ENCODE measurements around the gene UCN3. TPM values are rescaled to one million over a fixed set of nuclear protein-coding genes. Genes with fewer than 3 reads are reported as not detected.

UCN3 gene
- polyA plus RNA-seq, 1 of the 3 experiments (the other 2 are of a cell fraction): not detected

GRCh38 chr10:5343979-5344378 is 20.8 kb upstream of the UCN3 start:
- ChIA-PET CTCF (interaction anchor here (0.8 kb wide), 1 partner anchor 494 kb away, joined by 3 read pairs; no protein-coding TSS in a partner anchor), POLR2A (no interaction called here)
- no peak for DNase-seq

GRCh38 chr10:5344746-5345145 is 20.0 kb upstream of the UCN3 start:
- H4K20me1 ChIP-seq (ENCODE audit: insufficient read depth): no peaks in the 10 kb centered on the region
- no peaks in the 10 kb centered on the region for H3K9me2 ChIP-seq
- no peaks in the 10 kb centered on the region for H3K9me3 ChIP-seq
- no peak for TF ChIP-seq YY1 (IDR thresholded peaks at IDR 0.05; ENCODE audit: low read depth)
- TF ChIP-seq POLR2AphosphoS5 (IDR thresholded peaks at IDR 0.05; ENCODE audit: low read depth, low read length): no peak
- no peak for TF ChIP-seq NRF1 (IDR thresholded peaks at IDR 0.05; ENCODE audit: low read depth, low read length)
- no peak for TF ChIP-seq MXI1 (IDR thresholded peaks at IDR 0.05; ENCODE audit: low read depth, low read length)
- no peak for TF ChIP-seq CTCF (IDR thresholded peaks at IDR 0.05)
- no peak for TF ChIP-seq FOXJ3 (CRISPR knock-in tag; IDR thresholded peaks at IDR 0.05)
- TF ChIP-seq FOSL2 (IDR thresholded peaks at IDR 0.05; ENCODE audit: borderline replicate concordance, low read depth): no peak
- no peak for TF ChIP-seq RXRA (IDR thresholded peaks at IDR 0.05; ENCODE audit: borderline replicate concordance, low read depth)
- TF ChIP-seq MAX (IDR thresholded peaks at IDR 0.05; ENCODE audit: low read depth): no peak
- no peak for TF ChIP-seq USF2 (IDR thresholded peaks at IDR 0.05; ENCODE audit: borderline replicate concordance, low read depth, low read length)
- no peaks in the 10 kb centered on the region; the same call in 1 of the 2 replicates for H3K27me3 ChIP-seq (ENCODE audit: insufficient read depth)
- POLR2A ChIA-PET: no interaction called here
- no peaks in the 10 kb centered on the region for H3K36me3 ChIP-seq (replicated peaks in 1 of 2; ENCODE audit: control insufficient read depth in 1 of 2, insufficient read depth in 2 of 2, low read length in 1 of 2)
- no peak overlapping the region for H3K9ac ChIP-seq
- CTCF ChIA-PET: no interaction called here
- H2AFZ ChIP-seq (ENCODE audit: low read depth): no peak overlapping the region
- no peak for DNase-seq
- no peaks in the 10 kb centered on the region for H3K4me1 ChIP-seq (ENCODE audit: control insufficient read depth in 1 of 2, insufficient read depth in 2 of 2, low read depth in 1 of 2, low read length in 1 of 2)
- no peak overlapping the region for H3K4me2 ChIP-seq
- H3F3A ChIP-seq (replicated peaks; ENCODE audit: insufficient read depth): no peaks in the 10 kb centered on the region
- no peak overlapping the region for H3K27ac ChIP-seq (ENCODE audit: low read depth in 2 of 2, low read length in 1 of 2)
- H3K4me3 ChIP-seq (ENCODE audit: low read depth in 2 of 2, low read length in 1 of 2): no peak overlapping the region
- no peaks in the 10 kb centered on the region for H3K79me2 ChIP-seq (ENCODE audit: insufficient read depth)

More at GRCh38 chr10:5343979-5344378, 20.8 kb upstream of the UCN3 start:
- Histone ChIP-seq H3K27ac (ENCODE audit: low read depth in 2 of 2, low read length in 1 of 2) (no peak overlapping the region), H3K79me2 (ENCODE audit: insufficient read depth) (no peaks in the 10 kb centered on the region), H3K9me2 (no peaks in the 10 kb centered on the region), H4K20me1 (ENCODE audit: insufficient read depth) (no peaks in the 10 kb centered on the region), H3K9me3 (no peaks in the 10 kb centered on the region), H2AFZ (ENCODE audit: low read depth) (no peak overlapping the region), H3K4me3 (ENCODE audit: low read depth in 2 of 2, low read length in 1 of 2) (no peak overlapping the region), H3K9ac (no peak overlapping the region), H3K27me3 (ENCODE audit: insufficient read depth) (no peaks in the 10 kb centered on the region; the same call in 1 of the 2 replicates), H3K4me1 (ENCODE audit: control insufficient read depth in 1 of 2, insufficient read depth in 2 of 2, low read depth in 1 of 2, low read length in 1 of 2) (no peaks in the 10 kb centered on the region), H3F3A (replicated peaks; ENCODE audit: insufficient read depth) (no peaks in the 10 kb centered on the region), H3K4me2 (no peak overlapping the region), H3K36me3 (replicated peaks in 1 of 2; ENCODE audit: control insufficient read depth in 1 of 2, insufficient read depth in 2 of 2, low read length in 1 of 2) (no peaks in the 10 kb centered on the region)
- WGBS (ENCODE audit: low lambda C conversion rate): 21% methylated on average over 4 of the region's 4 CpGs
- TF ChIP-seq ZBTB33 (IDR thresholded peaks at IDR 0.05; ENCODE audit: borderline replicate concordance, low read depth) (no peak), RAD21 (IDR thresholded peaks at IDR 0.05; ENCODE audit: low read length) (no peak)

All from SK-N-SH (cell line).